HepG2 (cell line): ENCODE results near the gene CTNND1. TPM values are rescaled to one million over a fixed set of nuclear protein-coding genes. Genes with fewer than 3 reads are reported as not detected.

Experiments
- EED ChIP-seq: sonication (generic); formaldehyde crosslinking; IDR thresholded peaks from 2 replicates; pipeline ENCODE4 v1.5.0; 2020; ENCODE audit warnings: mild to moderate bottlenecking, missing genetic modification reagents
- FOXK2 ChIP-seq: fragments of 450-650 bp; IDR thresholded peaks from 2 replicates; pipeline ENCODE4 v1.6.1; 2016
- KLF15 ChIP-seq: sonication (generic); formaldehyde crosslinking; IDR thresholded peaks from 2 replicates; pipeline ENCODE4 v1.8.1; 2023; ENCODE audit warnings: borderline replicate concordance, mild to moderate bottlenecking, inconsistent platforms, missing genetic modification reagents, mixed read lengths
- MXD4 ChIP-seq: IDR thresholded peaks from 2 replicates; pipeline ENCODE4 v1.6.1; 2016; ENCODE audit warnings: mild to moderate bottlenecking, missing biosample characterization, missing genetic modification reagents
- NCOA1 ChIP-seq: sonication (generic); formaldehyde crosslinking; IDR thresholded peaks from 2 replicates; pipeline ENCODE4 v1.9.0; 2021; ENCODE audit warnings: missing genetic modification reagents
- RBM39 ChIP-seq: fragments of 200-400 bp; formaldehyde crosslinking; IDR thresholded peaks from one replicate; pipeline ENCODE4 v1.6.1; 2018; ENCODE audit warnings: antibody characterized with exemption, mild to moderate bottlenecking, low read depth, low read length; ENCODE audit not compliant: poor library complexity, severe bottlenecking
- SNAPC2 ChIP-seq: sonication (generic); formaldehyde crosslinking; IDR thresholded peaks from 2 replicates; pipeline ENCODE4 v1.8.1; 2022; ENCODE audit warnings: mild to moderate bottlenecking, missing genetic modification reagents
- TEAD2 ChIP-seq: sonication (generic); formaldehyde crosslinking; IDR thresholded peaks from 2 replicates; pipeline ENCODE4 v1.9.0; 2021; ENCODE audit warnings: missing genetic modification reagents
- TSC22D2 ChIP-seq: sonication (generic); formaldehyde crosslinking; IDR thresholded peaks from 2 replicates; pipeline ENCODE4 v1.5.1; 2020; ENCODE audit warnings: missing genetic modification reagents, mild to moderate bottlenecking, borderline replicate concordance
- ZNF101 ChIP-seq: sonication (generic); formaldehyde crosslinking; IDR thresholded peaks from 2 replicates; pipeline ENCODE4 v1.4.0; 2020; ENCODE audit warnings: mild to moderate bottlenecking, low read depth, missing genetic modification reagents, borderline replicate concordance
- ZNF616 ChIP-seq: sonication (generic); formaldehyde crosslinking; IDR thresholded peaks from 2 replicates; pipeline ENCODE4 v1.5.0; 2020; ENCODE audit warnings: low read depth, mild to moderate bottlenecking, missing genetic modification reagents
- ZSCAN12 ChIP-seq: sonication (generic); formaldehyde crosslinking; IDR thresholded peaks from 2 replicates; pipeline ENCODE4 v1.9.0; 2021; ENCODE audit warnings: mild to moderate bottlenecking, missing genetic modification reagents
- polyA plus RNA-seq, 8 experiments: library from polyadenylated mRNA; depleted of rRNA in 3 of 8; stranded (reverse) in 7 of 8; unstranded in 1 of 8; fragments of >200 nt; fragmentation: Illumina TruSeq in 4 of 8; extraction: Trizol in 4 of 8; gene quantifications; 2 replicates each; pipeline versions ENCODE4 v1.2.1 to v1.2.3, GENCODE V29; 2011 to 2016; ENCODE audit warnings: low read depth in 4 of 8, missing spikeins in 1 of 8, mixed read lengths in 1 of 8; ENCODE audit not compliant: insufficient read depth in 1 of 8
- total RNA-seq, 5 experiments: library from RNA; depleted of rRNA; stranded (reverse); fragments of >200 nt; fragmentation: Illumina TruSeq; extraction: Trizol; gene quantifications; 2 replicates each; pipeline ENCODE4 v1.2.3, GENCODE V29; 2016; ENCODE audit warnings: low read depth in 1 of 5
- TF ChIP-seq, protein P1 (sequence below): sonication (generic); formaldehyde crosslinking; IDR thresholded peaks from 2 replicates; pipeline ENCODE4 v1.4.0; 2020; ENCODE audit warnings: mild to moderate bottlenecking, missing genetic modification reagents, borderline replicate concordance
- TF ChIP-seq, protein P2 (sequence below): sonication (generic); formaldehyde crosslinking; IDR thresholded peaks from 2 replicates; pipeline ENCODE4 v1.5.0; 2020; ENCODE audit warnings: mild to moderate bottlenecking, missing genetic modification reagents, borderline replicate concordance
- TF ChIP-seq, protein P3 (sequence below): sonication (generic); formaldehyde crosslinking; conservative IDR thresholded peaks from 2 replicates; pipeline ENCODE4 v1.8.0; 2022; ENCODE audit warnings: low read depth, missing genetic modification reagents
- TF ChIP-seq, protein P4 (sequence below): sonication (generic); formaldehyde crosslinking; IDR thresholded peaks from 2 replicates; pipeline ENCODE4 v1.8.0; 2022; ENCODE audit warnings: missing genetic modification reagents, low read depth, mild to moderate bottlenecking, borderline replicate concordance
- TF ChIP-seq, protein P5 (sequence below): sonication (generic); formaldehyde crosslinking; IDR thresholded peaks from 2 replicates; pipeline ENCODE4 v1.4.0; 2020; ENCODE audit warnings: mild to moderate bottlenecking, missing genetic modification reagents

Gene CTNND1
- total and polyA plus RNA-seq, 2 of the 13 experiments (the other 11 are each of a cell fraction or from before 2014, with no cell fraction given) = 117 to 128 TPM

DNA sequence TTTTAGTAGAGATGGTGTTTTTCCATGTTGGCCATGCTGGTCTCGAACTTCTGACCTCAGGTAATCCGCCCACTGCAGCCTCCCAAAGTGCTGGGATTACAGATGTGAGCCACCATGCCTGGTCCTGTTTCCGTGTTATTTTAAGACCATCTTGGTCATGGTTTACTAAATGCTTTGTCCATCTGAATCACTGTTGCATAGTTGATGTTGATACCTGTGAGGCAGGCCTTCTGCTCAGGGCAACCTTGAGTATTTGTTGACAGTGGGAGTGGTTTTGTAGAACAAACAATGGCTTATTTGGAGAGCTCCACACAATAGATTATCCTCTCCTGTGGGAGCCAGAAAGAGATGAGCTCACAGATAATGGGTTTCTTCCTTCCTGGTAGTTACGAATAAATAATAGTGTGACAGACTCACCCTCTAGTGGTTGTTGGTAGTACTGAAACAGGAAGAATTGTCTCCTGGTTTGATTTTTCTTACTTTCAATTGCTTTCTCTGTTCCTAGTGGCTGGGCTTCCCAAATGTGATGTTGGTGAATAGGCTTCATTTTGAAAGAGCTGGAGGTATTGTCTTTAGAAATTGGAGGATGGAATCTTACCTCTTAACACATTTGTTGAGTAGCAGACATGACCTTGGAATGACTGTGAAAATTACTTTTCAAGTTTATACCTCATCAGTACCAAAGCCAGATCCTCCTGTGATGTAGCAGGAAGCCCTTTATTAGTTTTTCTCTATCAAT is 39.0 kb downstream of the CTNND1 start (continued):
- TF ChIP-seq, protein P1, sequence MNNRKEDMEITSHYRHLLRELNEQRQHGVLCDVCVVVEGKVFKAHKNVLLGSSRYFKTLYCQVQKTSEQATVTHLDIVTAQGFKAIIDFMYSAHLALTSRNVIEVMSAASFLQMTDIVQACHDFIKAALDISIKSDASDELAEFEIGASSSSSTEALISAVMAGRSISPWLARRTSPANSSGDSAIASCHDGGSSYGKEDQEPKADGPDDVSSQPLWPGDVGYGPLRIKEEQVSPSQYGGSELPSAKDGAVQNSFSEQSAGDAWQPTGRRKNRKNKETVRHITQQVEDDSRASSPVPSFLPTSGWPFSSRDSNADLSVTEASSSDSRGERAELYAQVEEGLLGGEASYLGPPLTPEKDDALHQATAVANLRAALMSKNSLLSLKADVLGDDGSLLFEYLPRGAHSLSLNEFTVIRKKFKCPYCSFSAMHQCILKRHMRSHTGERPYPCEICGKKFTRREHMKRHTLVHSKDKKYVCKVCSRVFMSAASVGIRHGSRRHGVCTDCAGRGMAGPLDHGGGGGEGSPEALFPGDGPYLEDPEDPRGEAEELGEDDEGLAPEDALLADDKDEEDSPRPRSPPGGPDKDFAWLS (CRISPR knock-in tag) = no peak
- TF ChIP-seq RBM39 (no peak), MXD4 (CRISPR knock-in tag) (no peak), ZNF616 (CRISPR knock-in tag) (no peak), KLF15 (CRISPR knock-in tag) (no peak), ZSCAN12 (CRISPR knock-in tag) (no peak), EED (CRISPR knock-in tag) (no peak), FOXK2 (peak; percentile 78), SNAPC2 (CRISPR knock-in tag) (no peak), ZNF101 (no peak), TSC22D2 (CRISPR knock-in tag) (no peak), NCOA1 (CRISPR knock-in tag) (no peak), TEAD2 (no peak)
- TF ChIP-seq, protein P2, sequence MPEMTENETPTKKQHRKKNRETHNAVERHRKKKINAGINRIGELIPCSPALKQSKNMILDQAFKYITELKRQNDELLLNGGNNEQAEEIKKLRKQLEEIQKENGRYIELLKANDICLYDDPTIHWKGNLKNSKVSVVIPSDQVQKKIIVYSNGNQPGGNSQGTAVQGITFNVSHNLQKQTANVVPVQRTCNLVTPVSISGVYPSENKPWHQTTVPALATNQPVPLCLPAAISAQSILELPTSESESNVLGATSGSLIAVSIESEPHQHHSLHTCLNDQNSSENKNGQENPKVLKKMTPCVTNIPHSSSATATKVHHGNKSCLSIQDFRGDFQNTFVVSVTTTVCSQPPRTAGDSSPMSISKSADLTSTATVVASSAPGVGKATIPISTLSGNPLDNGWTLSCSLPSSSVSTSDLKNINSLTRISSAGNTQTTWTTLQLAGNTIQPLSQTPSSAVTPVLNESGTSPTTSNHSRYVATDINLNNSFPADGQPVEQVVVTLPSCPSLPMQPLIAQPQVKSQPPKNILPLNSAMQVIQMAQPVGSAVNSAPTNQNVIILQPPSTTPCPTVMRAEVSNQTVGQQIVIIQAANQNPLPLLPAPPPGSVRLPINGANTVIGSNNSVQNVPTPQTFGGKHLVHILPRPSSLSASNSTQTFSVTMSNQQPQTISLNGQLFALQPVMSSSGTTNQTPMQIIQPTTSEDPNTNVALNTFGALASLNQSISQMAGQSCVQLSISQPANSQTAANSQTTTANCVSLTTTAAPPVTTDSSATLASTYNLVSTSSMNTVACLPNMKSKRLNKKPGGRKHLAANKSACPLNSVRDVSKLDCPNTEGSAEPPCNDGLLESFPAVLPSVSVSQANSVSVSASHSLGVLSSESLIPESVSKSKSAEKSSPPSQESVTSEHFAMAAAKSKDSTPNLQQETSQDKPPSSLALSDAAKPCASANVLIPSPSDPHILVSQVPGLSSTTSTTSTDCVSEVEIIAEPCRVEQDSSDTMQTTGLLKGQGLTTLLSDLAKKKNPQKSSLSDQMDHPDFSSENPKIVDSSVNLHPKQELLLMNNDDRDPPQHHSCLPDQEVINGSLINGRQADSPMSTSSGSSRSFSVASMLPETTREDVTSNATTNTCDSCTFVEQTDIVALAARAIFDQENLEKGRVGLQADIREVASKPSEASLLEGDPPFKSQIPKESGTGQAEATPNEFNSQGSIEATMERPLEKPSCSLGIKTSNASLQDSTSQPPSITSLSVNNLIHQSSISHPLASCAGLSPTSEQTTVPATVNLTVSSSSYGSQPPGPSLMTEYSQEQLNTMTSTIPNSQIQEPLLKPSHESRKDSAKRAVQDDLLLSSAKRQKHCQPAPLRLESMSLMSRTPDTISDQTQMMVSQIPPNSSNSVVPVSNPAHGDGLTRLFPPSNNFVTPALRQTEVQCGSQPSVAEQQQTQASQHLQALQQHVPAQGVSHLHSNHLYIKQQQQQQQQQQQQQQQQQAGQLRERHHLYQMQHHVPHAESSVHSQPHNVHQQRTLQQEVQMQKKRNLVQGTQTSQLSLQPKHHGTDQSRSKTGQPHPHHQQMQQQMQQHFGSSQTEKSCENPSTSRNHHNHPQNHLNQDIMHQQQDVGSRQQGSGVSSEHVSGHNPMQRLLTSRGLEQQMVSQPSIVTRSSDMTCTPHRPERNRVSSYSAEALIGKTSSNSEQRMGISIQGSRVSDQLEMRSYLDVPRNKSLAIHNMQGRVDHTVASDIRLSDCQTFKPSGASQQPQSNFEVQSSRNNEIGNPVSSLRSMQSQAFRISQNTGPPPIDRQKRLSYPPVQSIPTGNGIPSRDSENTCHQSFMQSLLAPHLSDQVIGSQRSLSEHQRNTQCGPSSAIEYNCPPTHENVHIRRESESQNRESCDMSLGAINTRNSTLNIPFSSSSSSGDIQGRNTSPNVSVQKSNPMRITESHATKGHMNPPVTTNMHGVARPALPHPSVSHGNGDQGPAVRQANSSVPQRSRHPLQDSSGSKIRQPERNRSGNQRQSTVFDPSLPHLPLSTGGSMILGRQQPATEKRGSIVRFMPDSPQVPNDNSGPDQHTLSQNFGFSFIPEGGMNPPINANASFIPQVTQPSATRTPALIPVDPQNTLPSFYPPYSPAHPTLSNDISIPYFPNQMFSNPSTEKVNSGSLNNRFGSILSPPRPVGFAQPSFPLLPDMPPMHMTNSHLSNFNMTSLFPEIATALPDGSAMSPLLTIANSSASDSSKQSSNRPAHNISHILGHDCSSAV (CRISPR knock-in tag) = no peak
- TF ChIP-seq, protein P3, sequence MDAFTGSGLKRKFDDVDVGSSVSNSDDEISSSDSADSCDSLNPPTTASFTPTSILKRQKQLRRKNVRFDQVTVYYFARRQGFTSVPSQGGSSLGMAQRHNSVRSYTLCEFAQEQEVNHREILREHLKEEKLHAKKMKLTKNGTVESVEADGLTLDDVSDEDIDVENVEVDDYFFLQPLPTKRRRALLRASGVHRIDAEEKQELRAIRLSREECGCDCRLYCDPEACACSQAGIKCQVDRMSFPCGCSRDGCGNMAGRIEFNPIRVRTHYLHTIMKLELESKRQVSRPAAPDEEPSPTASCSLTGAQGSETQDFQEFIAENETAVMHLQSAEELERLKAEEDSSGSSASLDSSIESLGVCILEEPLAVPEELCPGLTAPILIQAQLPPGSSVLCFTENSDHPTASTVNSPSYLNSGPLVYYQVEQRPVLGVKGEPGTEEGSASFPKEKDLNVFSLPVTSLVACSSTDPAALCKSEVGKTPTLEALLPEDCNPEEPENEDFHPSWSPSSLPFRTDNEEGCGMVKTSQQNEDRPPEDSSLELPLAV (CRISPR knock-in tag) = no peak
- TF ChIP-seq, protein P4, sequence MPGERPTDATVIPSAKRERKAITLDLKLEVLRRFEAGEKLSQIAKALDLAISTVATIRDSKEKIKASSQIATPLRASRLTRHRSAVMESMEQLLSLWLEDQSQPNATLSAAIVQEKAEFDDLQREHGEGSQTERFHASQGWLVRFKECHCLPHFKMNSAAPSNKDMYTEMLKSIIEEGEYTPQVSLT (CRISPR knock-in tag) = no peak
- TF ChIP-seq, protein P5, sequence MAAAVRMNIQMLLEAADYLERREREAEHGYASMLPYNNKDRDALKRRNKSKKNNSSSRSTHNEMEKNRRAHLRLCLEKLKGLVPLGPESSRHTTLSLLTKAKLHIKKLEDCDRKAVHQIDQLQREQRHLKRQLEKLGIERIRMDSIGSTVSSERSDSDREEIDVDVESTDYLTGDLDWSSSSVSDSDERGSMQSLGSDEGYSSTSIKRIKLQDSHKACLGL (CRISPR knock-in tag) = no peak
